ENCODE data around the gene TYRP1. TPM values are rescaled to one million over a fixed set of nuclear protein-coding genes. Genes with fewer than 3 reads are reported as not detected.

Gene TYRP1
- total RNA-seq, 4 donors from 2014 or later, result 0.81 to 2.2 TPM; not detected in 2

- H3K36me3 ChIP-seq, result no peaks in the 10 kb centered on the region
- no peak overlapping the region for H3K4me3 ChIP-seq
- H3K27ac ChIP-seq, result no peak overlapping the region
- TF ChIP-seq POLR2AphosphoS5 (IDR thresholded peaks at IDR 0.05) (no peak), CTCF (IDR thresholded peaks at IDR 0.05) (no peak), EP300 (IDR thresholded peaks at IDR 0.05) (no peak), POLR2A (IDR thresholded peaks at IDR 0.05) (no peak)
- no peaks in the 10 kb centered on the region for H3K9me3 ChIP-seq
- no peak for ATAC-seq
- 67% methylated on average over 2 of the region's 2 CpGs; no CpG with 5 or more reads in 1 of the 2 donors for WGBS, 2 donors (ENCODE audit: low coverage in 1 of 2)
- H3K4me1 ChIP-seq, result peaks cover 0 to 2% (median 0%) of the 10 kb centered on the region in 3 donors
- H3K27me3 ChIP-seq, result no peaks in the 10 kb centered on the region
Measured at GRCh38 chr9:12722131-12722530, 28.9 kb downstream of the TYRP1 start.

GRCh38 chr9:12723409-12724028 lies 30.3 kb downstream of the TYRP1 start:
- no peak for ATAC-seq
- Histone ChIP-seq H3K36me3 (no peaks in the 10 kb centered on the region), H3K27ac (no peak overlapping the region), H3K9me3 (no peaks in the 10 kb centered on the region), H3K4me3 (no peak overlapping the region), H3K4me1 (peaks cover 0 to 2% (median 0%) of the 10 kb centered on the region in 3 donors), H3K27me3 (no peaks in the 10 kb centered on the region)
- TF ChIP-seq POLR2A (IDR thresholded peaks at IDR 0.05) (no peak), EP300 (IDR thresholded peaks at IDR 0.05) (no peak), CTCF (IDR thresholded peaks at IDR 0.05) (peak; percentile 41 to 58 (median 44)), POLR2AphosphoS5 (IDR thresholded peaks at IDR 0.05) (no peak)
- WGBS, 2 donors (ENCODE audit: low coverage in 1 of 2), result 45 to 50% methylated on average over 4 to 5 of the region's 5 CpGs

GRCh38 chr9:12726795-12727194 lies 33.6 kb downstream of the TYRP1 start:
- H3K36me3 ChIP-seq, result no peaks in the 10 kb centered on the region
- no peak overlapping the region for H3K27ac ChIP-seq
- TF ChIP-seq POLR2A (IDR thresholded peaks at IDR 0.05), result no peak
- TF ChIP-seq POLR2AphosphoS5 (IDR thresholded peaks at IDR 0.05), result no peak
- no peak for TF ChIP-seq EP300 (IDR thresholded peaks at IDR 0.05)
- H3K4me1 ChIP-seq, result peaks cover 0 to 2% (median 0%) of the 10 kb centered on the region in 3 donors
- H3K9me3 ChIP-seq, result no peaks in the 10 kb centered on the region
- 100% methylated on average over 2 of the region's 2 CpGs for WGBS, 2 donors (ENCODE audit: low coverage in 1 of 2)
- H3K4me3 ChIP-seq, result no peak overlapping the region
- no peak for ATAC-seq
- no peaks in the 10 kb centered on the region for H3K27me3 ChIP-seq

GRCh38 chr9:12730198-12730597 lies 37.0 kb downstream of the TYRP1 start:
- 78 to 100% methylated on average over 1 of the region's 1 CpG for whole genome bisulfite sequencing, 2 donors (ENCODE audit: low coverage in 1 of 2)
- no peaks in the 10 kb centered on the region for H3K27me3 ChIP-seq
- no peaks in the 10 kb centered on the region for H3K4me1 ChIP-seq
- no peaks in the 10 kb centered on the region for H3K36me3 ChIP-seq
- H3K27ac ChIP-seq, result no peak overlapping the region
- no peak for ATAC-seq
- H3K9me3 ChIP-seq, result peaks cover 0 to 13% (median 0%) of the 10 kb centered on the region in 3 donors
- TF ChIP-seq POLR2AphosphoS5 (IDR thresholded peaks at IDR 0.05) (no peak), CTCF (IDR thresholded peaks at IDR 0.05) (no peak), EP300 (IDR thresholded peaks at IDR 0.05) (no peak), POLR2A (IDR thresholded peaks at IDR 0.05) (no peak)
- H3K4me3 ChIP-seq, result no peak overlapping the region

- peaks cover 0 to 13% (median 0%) of the 10 kb centered on the region in 3 donors for H3K9me3 ChIP-seq
- no peaks in the 10 kb centered on the region for H3K4me1 ChIP-seq
- H3K27me3 ChIP-seq, result no peaks in the 10 kb centered on the region
- TF ChIP-seq POLR2A (IDR thresholded peaks at IDR 0.05) (no peak), EP300 (IDR thresholded peaks at IDR 0.05) (no peak), POLR2AphosphoS5 (IDR thresholded peaks at IDR 0.05) (no peak), CTCF (IDR thresholded peaks at IDR 0.05) (no peak)
- ATAC-seq, result no peak
- no peak overlapping the region for H3K27ac ChIP-seq
- no peaks in the 10 kb centered on the region for H3K36me3 ChIP-seq
- H3K4me3 ChIP-seq, result no peak overlapping the region
Measured at GRCh38 chr9:12730927-12731326, 37.7 kb downstream of the TYRP1 start.

All from gastroesophageal sphincter (tissue), 4 donors.